Kidney glomerular epithelial cell (primary cell): ENCODE data around the gene OR56A1.

Experiments
- DNase-seq: peaks from one replicate; lab custom pipeline; 2025; lab: John Stamatoyannopoulos, UW

OR56A1 gene

DNA sequence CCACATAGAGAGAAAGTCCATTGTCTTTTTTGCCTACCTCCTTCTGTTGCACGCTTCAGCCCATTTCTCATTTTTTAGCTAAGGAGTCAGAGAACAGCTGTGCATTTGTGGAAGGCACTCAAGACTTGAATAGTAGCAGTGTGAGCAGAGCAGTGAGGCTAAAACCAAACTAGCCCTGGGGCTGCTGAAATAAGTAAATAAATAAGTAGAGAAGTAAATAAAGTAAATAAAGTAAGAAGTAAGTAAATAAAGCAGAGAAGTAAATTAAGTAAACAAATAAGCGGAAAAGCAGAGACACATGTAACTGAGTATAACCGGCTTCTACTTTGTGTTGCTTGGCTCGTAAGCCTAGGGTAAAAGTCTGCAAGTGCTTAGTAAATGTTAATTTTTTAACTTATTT is 41.4 kb downstream of the OR56A1 start:
- DNase-seq: no peak

DNA sequence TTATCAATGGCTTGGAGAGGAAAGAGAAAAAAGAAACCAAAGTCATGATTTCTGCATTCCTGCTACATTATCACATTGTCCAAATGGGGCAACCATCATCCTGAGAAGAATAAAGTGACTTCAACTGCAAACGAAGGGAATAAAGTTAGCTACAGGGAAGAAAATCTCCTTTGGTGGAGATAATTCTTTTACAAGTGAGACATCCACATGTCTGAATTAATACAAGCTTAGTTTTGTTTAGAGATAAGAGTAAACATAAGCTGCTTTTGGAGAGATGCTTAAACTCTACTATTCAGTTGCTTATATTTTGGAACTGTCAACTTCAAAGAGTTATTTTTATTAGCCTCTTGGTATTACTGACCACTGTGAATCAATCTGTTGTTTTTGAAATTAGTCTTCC is 43.7 kb downstream of the OR56A1 start, which contains the start of gene OR52L1:
Gene OR52L1 (minus strand): TSS at position 101 of the 400 bp plus-strand sequence. CDS start 55 bp downstream, at position 46.
- no peak for DNase-seq

DNA sequence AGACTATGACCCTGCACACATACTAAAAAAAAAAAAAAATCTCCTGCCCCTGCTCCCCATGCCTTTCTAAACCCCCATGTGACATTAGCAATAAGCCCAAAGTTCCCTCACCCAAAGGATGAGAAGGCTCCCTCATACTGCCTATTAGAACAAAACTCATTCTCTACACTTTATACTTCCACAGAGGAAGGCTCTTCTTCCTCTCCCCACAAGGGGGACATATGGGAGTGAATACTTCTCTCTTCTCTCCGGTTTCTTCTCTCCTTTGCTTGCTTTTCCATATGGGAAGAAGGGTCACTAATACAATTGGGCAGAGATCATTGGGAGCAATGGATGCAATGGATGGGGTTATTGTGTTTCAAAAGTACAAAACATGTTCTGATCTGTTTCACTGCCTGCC is 47.1 kb downstream of the OR56A1 start:
- no peak for DNase-seq

DNA sequence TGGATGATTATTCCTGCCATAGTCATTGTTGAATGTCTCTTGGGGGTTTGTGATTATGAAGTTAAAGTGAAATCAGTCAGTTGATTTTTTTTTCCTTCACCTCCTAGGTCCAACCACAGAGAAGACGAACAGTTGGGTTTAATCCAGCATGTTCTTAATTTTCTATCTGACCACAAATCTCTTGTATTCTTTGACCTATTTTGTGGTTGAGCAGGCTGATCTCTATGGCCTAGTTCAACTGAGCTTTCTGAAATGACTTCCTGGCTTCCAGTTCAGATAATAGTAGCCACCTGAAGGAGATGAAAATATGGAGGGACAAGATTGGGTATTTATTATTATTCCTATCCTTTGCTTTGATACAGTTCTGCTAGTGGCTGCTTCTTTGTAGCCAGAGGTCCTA is 57.0 kb downstream of the OR56A1 start:
- no peak for DNase-seq
